Gastrocnemius medialis (tissue), 4 donors: ENCODE results near the gene MS4A10.

Source experiments
- POLR2A ChIP-seq, 2 donors: fragments of 450-650 bp; IDR thresholded peaks; one replicate each; pipeline ENCODE4 v1.6.1; 2017; ENCODE audit warnings: antibody characterized with exemption in 2 of 2, mild to moderate bottlenecking in 2 of 2, moderate library complexity in 2 of 2
- TF ChIP-seq, protein P1 (sequence below), 5 experiments: fragments of 450-650 bp in 3 of 5; fragments of 200-600 bp in 2 of 5; sonication (generic) in 2 of 5; IDR thresholded peaks in 4 of 5; conservative IDR thresholded peaks in 1 of 5; 1 replicate in 4 of 5; 2 replicates in 1 of 5; pipeline ENCODE4 v1.5.1; 2016 to 2019; ENCODE audit warnings: antibody characterized with exemption in 5 of 5, mild to moderate bottlenecking in 3 of 5, moderate library complexity in 3 of 5

DNA sequence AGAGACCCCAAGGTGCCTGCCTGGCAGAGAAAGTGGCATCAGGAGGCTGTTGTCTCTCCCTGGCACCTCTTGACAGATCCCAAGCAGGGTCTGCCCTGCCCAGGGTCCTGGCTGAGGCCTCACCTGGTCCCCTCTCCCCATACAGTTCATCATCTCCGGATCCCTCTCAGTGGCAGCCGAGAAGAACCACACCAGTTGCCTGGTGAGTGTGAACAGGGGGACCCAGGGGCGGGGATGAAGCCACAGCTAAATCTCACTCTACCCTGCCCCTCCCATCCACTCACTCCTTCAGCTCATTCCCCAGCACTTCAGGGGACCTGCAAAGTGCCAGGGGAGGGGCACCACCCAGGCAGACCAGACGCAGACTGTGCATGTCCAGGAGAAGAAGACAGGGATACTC lies 14.0 kb upstream of the MS4A10 start:
- TF ChIP-seq, protein P1, sequence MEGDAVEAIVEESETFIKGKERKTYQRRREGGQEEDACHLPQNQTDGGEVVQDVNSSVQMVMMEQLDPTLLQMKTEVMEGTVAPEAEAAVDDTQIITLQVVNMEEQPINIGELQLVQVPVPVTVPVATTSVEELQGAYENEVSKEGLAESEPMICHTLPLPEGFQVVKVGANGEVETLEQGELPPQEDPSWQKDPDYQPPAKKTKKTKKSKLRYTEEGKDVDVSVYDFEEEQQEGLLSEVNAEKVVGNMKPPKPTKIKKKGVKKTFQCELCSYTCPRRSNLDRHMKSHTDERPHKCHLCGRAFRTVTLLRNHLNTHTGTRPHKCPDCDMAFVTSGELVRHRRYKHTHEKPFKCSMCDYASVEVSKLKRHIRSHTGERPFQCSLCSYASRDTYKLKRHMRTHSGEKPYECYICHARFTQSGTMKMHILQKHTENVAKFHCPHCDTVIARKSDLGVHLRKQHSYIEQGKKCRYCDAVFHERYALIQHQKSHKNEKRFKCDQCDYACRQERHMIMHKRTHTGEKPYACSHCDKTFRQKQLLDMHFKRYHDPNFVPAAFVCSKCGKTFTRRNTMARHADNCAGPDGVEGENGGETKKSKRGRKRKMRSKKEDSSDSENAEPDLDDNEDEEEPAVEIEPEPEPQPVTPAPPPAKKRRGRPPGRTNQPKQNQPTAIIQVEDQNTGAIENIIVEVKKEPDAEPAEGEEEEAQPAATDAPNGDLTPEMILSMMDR (IDR thresholded peaks at IDR 0.05 in 4 of 5, conservative IDR thresholded peaks at IDR 0.05 in 1 of 5): no peak
- no peak for TF ChIP-seq POLR2A (IDR thresholded peaks at IDR 0.05)
